GM19463 (cell line): Measurements from ENCODE around the gene CRMP1.

Experiments
- ATAC-seq: cut with Tn5 transposase; IDR thresholded peaks from one replicate; pipeline ENCODE4 v1.9.1; 2021; ENCODE audit warnings: mild to moderate bottlenecking, moderate library complexity; ENCODE audit not compliant: unreplicated experiment

Gene CRMP1

GRCh38 chr4:5890063-5890727 lies 2.7 kb downstream of the CRMP1 start:
- no peak for ATAC-seq

- no peak for ATAC-seq
Measured at GRCh38 chr4:5889002-5889696, 3.7 kb downstream of the CRMP1 start.

GRCh38 chr4:5888222-5889001 lies 4.5 kb downstream of the CRMP1 start:
- ATAC-seq, result no peak

GRCh38 chr4:5887361-5888221 lies 5.3 kb downstream of the CRMP1 start:
- no peak for ATAC-seq

- ATAC-seq, result no peak
Measured at GRCh38 chr4:5887011-5887360, 5.9 kb downstream of the CRMP1 start.

- no peak for ATAC-seq
Measured at GRCh38 chr4:5885733-5886132, 7.2 kb downstream of the CRMP1 start.

- ATAC-seq, result no peak
Measured at GRCh38 chr4:5884796-5885195, 8.1 kb downstream of the CRMP1 start.

- ATAC-seq, result no peak
Measured at GRCh38 chr4:5883916-5884315, 9.0 kb downstream of the CRMP1 start.

- ATAC-seq, result no peak
Measured at GRCh38 chr4:5882947-5883346, 9.9 kb downstream of the CRMP1 start.

- ATAC-seq, result no peak
Measured at GRCh38 chr4:5881340-5881739, 11.5 kb downstream of the CRMP1 start.

- no peak for ATAC-seq
Measured at GRCh38 chr4:5878359-5878758, 14.5 kb downstream of the CRMP1 start.

GRCh38 chr4:5877392-5877791 lies 15.5 kb downstream of the CRMP1 start:
- ATAC-seq, result no peak

GRCh38 chr4:5874811-5875449 lies 18.0 kb downstream of the CRMP1 start:
- no peak for ATAC-seq

GRCh38 chr4:5870701-5871100 lies 22.2 kb downstream of the CRMP1 start:
- ATAC-seq, result no peak

GRCh38 chr4:5869966-5870619 lies 22.8 kb downstream of the CRMP1 start:
- no peak for ATAC-seq

GRCh38 chr4:5867866-5868265 lies 25.0 kb downstream of the CRMP1 start:
- ATAC-seq, result no peak

GRCh38 chr4:5866841-5867813 lies 25.8 kb downstream of the CRMP1 start:
- ATAC-seq, result no peak

- ATAC-seq, result no peak
Measured at GRCh38 chr4:5865896-5866599, 26.8 kb downstream of the CRMP1 start.
